ENCODE measurements around the gene MMRN2. TPM values are rescaled to one million over a fixed set of nuclear protein-coding genes. Genes with fewer than 3 reads are reported as not detected.
A peak's percentile ranks its signal among the peaks of the same experiment; 100 is the strongest.

The MMRN2 gene
- total and polyA plus RNA-seq, 2 of the 8 experiments (the other 6 are each of a cell fraction or from before 2014, with no cell fraction given): 1.2 TPM

GRCh38 chr10:86954681-86955500 is 2.5 kb downstream of the MMRN2 start:
- Histone ChIP-seq H3K27me3 (replicated peaks in 1 of 4; ENCODE audit: control insufficient read depth in 3 of 4, extremely low read depth in 1 of 4, insufficient read depth in 3 of 4, low read length in 3 of 4) (no peaks in the 10 kb centered on the region), H2AFZ (ENCODE audit: low read length) (no peak overlapping the region), H2BK5ac (ENCODE audit: low read depth, low read length) (peak overlapping the region; percentile 99), H3K79me2 (ENCODE audit: control insufficient read depth in 1 of 2, insufficient read depth in 2 of 2, low read length in 2 of 2) (no peaks in the 10 kb centered on the region), H3K4me1 (replicated peaks in 1 of 4; ENCODE audit: control insufficient read depth in 3 of 4, insufficient read depth in 4 of 4, low read length in 3 of 4) (peaks cover 16 to 54% (median 41%) of the 10 kb centered on the region in 4 experiments), H2AK5ac (ENCODE audit: low read depth, low read length) (peak overlapping the region; percentile 96), H3K56ac (replicated peaks; ENCODE audit: insufficient read length, low read depth, low read length) (peak overlapping the region; percentile 24), H2BK15ac (ENCODE audit: low read length) (no peak overlapping the region; the same call in 1 of the 2 replicates), H3K14ac (ENCODE audit: insufficient read length) (no peak overlapping the region), H4K8ac (ENCODE audit: extremely low read depth, insufficient read depth, low read length) (peak overlapping the region; percentile 85), H3K4me3 (ENCODE audit: extremely low read depth in 1 of 4, insufficient read depth in 2 of 4, low read depth in 3 of 4, low read length in 4 of 4) (peak overlapping the region in 2 of 4 experiments; percentile 0 to 44; a peak in 2 of 8 replicates), H3K4ac (replicated peaks; ENCODE audit: insufficient read length, low read depth, low read length) (peak overlapping the region; percentile 95), H3K9ac (replicated peaks in 1 of 4; ENCODE audit: extremely low read depth in 1 of 4, low read depth in 3 of 4, low read length in 3 of 4) (peak overlapping the region in 2 of 4 experiments; percentile 25 to 34; a peak in 3 of 7 replicates), H4K91ac (replicated peaks; ENCODE audit: insufficient read length, low read length) (peak overlapping the region; percentile 99), H3K23me2 (ENCODE audit: low read depth, low read length) (no peaks in the 10 kb centered on the region), H3K36me3 (ENCODE audit: control insufficient read depth in 2 of 4, insufficient read depth in 4 of 4, low read length in 3 of 4) (no peaks in the 10 kb centered on the region), H4K20me1 (replicated peaks in 1 of 2; ENCODE audit: control insufficient read depth in 1 of 2, insufficient read depth in 2 of 2, low read length in 2 of 2) (no peaks in the 10 kb centered on the region), H3K18ac (ENCODE audit: extremely low read depth, low read length) (peak overlapping the region; percentile 97), H2BK120ac (replicated peaks; ENCODE audit: low read depth, low read length) (peak overlapping the region; percentile 87), H3K23ac (ENCODE audit: insufficient read length) (no peak overlapping the region), H3K27ac (ENCODE audit: low read depth, low read length) (peak overlapping the region; percentile 80), H4K5ac (ENCODE audit: insufficient read length, low read depth, low read length) (peak overlapping the region; percentile 68), H3K9me3 (ENCODE audit: insufficient read depth in 2 of 2, low read depth in 1 of 2, low read length in 1 of 2) (peaks cover 3 to 9% of the 10 kb centered on the region in 2 experiments), H2BK12ac (ENCODE audit: low read depth, low read length) (peak overlapping the region; percentile 99), H3K79me1 (ENCODE audit: low read depth, low read length) (no peaks in the 10 kb centered on the region), H2BK20ac (ENCODE audit: low read length) (peak overlapping the region; percentile 77), H3K4me2 (ENCODE audit: insufficient read depth in 1 of 2, low read depth in 2 of 2, low read length in 2 of 2) (peak overlapping the region; percentile 50 to 60; a peak in 2 of 4 replicates)
- CTCF ChIA-PET (ENCODE audit: partially characterized antibody): interaction anchor here (0.6 to 26.4 kb wide), 5 partner anchors 5 to 261 kb away, joined by 3 to 975 read pairs (median 3); partner anchors contain the start of genes ADIRF, MMRN2 and SNCG
- whole genome bisulfite sequencing, 2 experiments (ENCODE audit: extremely low coverage in 1 of 2, insufficient coverage in 1 of 2, insufficient read length in 1 of 2, insufficient replicate concordance in 2 of 2, low coverage in 1 of 2, low lambda C conversion rate in 2 of 2, missing lambda C conversion rate in 1 of 2): 52% methylated on average over 12 of the region's 13 CpGs; no CpG with 5 or more reads in 1 of the 2 experiments
- FAIRE-seq: no peak
- POLR2A ChIA-PET (ENCODE audit: partially characterized antibody): interaction anchor here (0.9 to 4.4 kb wide), 10 partner anchors 9 to 138 kb away, joined by 3 to 38 read pairs (median 5); no protein-coding TSS in a partner anchor
- peak in 1 of 2 experiments; percentile 55 for DNase-seq (ENCODE audit: low read depth in 1 of 2, low spot score in 2 of 2)
- TF ChIP-seq SIN3A (conservative IDR thresholded peaks at IDR 0.05 in 1 of 2, IDR thresholded peaks at IDR 0.05 in 1 of 2; ENCODE audit: low read depth in 1 of 2, low read length in 2 of 2) (0 out of 4 replicates have a peak, but pooled peaks of 1 of the 2 experiments have one; percentile 1), EGR1 (IDR thresholded peaks at IDR 0.05; ENCODE audit: borderline replicate concordance, low read depth, low read length) (no peak), FOSL1 (IDR thresholded peaks at IDR 0.05; ENCODE audit: insufficient read depth, low read depth, low read length) (no peak), RAD21 (IDR thresholded peaks at IDR 0.05 in 1 of 2, conservative IDR thresholded peaks at IDR 0.05 in 1 of 2; ENCODE audit: low read depth in 2 of 2, low read length in 2 of 2) (no peak), TAF7 (optimal IDR thresholded peaks at IDR 0.05; ENCODE audit: borderline replicate concordance, low read depth, low read length) (no peak), KDM5A (IDR thresholded peaks at IDR 0.05; ENCODE audit: low read length) (no peak)
